NT2/D1 (cell line): ENCODE results near the gene S100A7.

Experiments
- SUZ12 ChIP-seq: IDR thresholded peaks from 2 replicates; pipeline ENCODE4 v1.6.1; 2011; ENCODE audit not compliant: insufficient read length, insufficient read depth; ENCODE audit errors: extremely low read depth
- YY1 ChIP-seq: IDR thresholded peaks from 2 replicates; pipeline ENCODE4 v1.6.1; 2011; ENCODE audit not compliant: insufficient read length, insufficient read depth
- ZNF274 ChIP-seq: IDR thresholded peaks from 2 replicates; pipeline ENCODE4 v1.6.1; 2011; ENCODE audit warnings: mild to moderate bottlenecking, low read depth, low read length

DNA sequence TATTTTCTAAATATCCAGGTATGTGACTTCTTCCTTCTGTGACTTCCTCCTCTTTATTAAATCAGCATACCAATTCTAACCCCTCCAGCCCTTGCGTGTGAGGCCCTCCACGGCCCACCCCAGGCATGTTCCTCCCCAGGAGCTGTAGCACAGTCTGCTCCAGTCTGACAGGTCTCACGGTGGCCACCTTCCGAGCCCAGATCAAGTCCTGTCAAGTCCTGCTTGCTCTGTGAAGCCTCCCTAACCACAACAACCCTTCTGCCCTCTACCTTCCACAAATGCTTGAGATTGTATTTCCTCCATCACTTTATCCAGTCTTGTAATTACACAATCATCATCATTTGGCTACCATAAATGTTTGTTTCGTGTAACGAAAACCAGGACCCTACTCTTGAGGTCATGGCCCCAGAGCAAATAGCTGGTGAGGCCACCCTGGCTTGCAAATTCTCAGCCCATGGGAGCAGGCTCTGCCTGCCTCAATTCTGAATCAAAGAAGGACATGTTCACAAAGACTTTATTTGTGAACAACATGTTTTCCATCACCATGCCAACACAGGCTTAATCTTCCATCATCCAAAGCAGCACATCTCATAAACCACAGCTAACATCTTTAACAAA is 33.0 kb upstream of the S100A7 start:
- TF ChIP-seq YY1 = no peak
- TF ChIP-seq ZNF274 = no peak
- TF ChIP-seq SUZ12 = no peak
